HepG2 (cell line): ENCODE results near the gene MINDY2. TPM values are rescaled to one million over a fixed set of nuclear protein-coding genes. Genes with fewer than 3 reads are reported as not detected.
A peak's percentile ranks its signal among the peaks of the same experiment; 100 is the strongest.

ENCODE experiments used
- ERF ChIP-seq: IDR thresholded peaks from 2 replicates; pipeline ENCODE4 v1.6.1; 2018; ENCODE audit warnings: missing biosample characterization, missing genetic modification reagents
- HNF4A ChIP-seq: sonication (generic); formaldehyde crosslinking; IDR thresholded peaks from 2 replicates; pipeline ENCODE4 v1.4.0; 2020; ENCODE audit warnings: missing genetic modification reagents
- KDM5B ChIP-seq: sonication (generic); formaldehyde crosslinking; IDR thresholded peaks from 2 replicates; pipeline ENCODE4 v1.4.0; 2020; ENCODE audit warnings: missing genetic modification reagents, mild to moderate bottlenecking, borderline replicate concordance
- KLF12 ChIP-seq: sonication (generic); formaldehyde crosslinking; IDR thresholded peaks from 2 replicates; pipeline ENCODE4 v1.4.0; 2020; ENCODE audit warnings: missing genetic modification reagents, borderline replicate concordance
- NR2F6 ChIP-seq, 2 experiments: IDR thresholded peaks; 2 replicates each; pipeline ENCODE4 v1.6.1; 2016; ENCODE audit warnings: antibody characterized with exemption in 1 of 2, mild to moderate bottlenecking in 1 of 2
- NRL ChIP-seq: sonication (generic); formaldehyde crosslinking; IDR thresholded peaks from 2 replicates; pipeline ENCODE4 v1.5.0; 2020; ENCODE audit warnings: missing genetic modification reagents, mild to moderate bottlenecking, moderate library complexity, borderline replicate concordance
- RAD51 ChIP-seq: fragments of 450-650 bp; IDR thresholded peaks from 2 replicates; pipeline ENCODE4 v1.6.1; 2016; ENCODE audit warnings: borderline replicate concordance
- RBFOX2 ChIP-seq: fragments of 200-400 bp; formaldehyde crosslinking; IDR thresholded peaks from 2 replicates; pipeline ENCODE4 v1.6.1; 2017; ENCODE audit warnings: low read depth, mild to moderate bottlenecking, low read length
- RXRA ChIP-seq: sonication (generic); formaldehyde crosslinking; IDR thresholded peaks from 2 replicates; pipeline ENCODE4 v1.5.1; 2020; ENCODE audit warnings: missing genetic modification reagents
- SOX13 ChIP-seq, 3 experiments: fragments of 450-650 bp in 1 of 3; sonication (generic) in 1 of 3; formaldehyde crosslinking in 1 of 3; IDR thresholded peaks in 2 of 3; conservative IDR thresholded peaks in 1 of 3; 2 replicates each; pipeline versions ENCODE4 v1.5.0 to v1.6.1; 2016 to 2020; ENCODE audit warnings: antibody characterized with exemption in 1 of 3, mild to moderate bottlenecking in 1 of 3, missing compliant biosample characterization in 1 of 3, missing genetic modification reagents in 1 of 3, moderate library complexity in 1 of 3
- ZBTB21 ChIP-seq: sonication (generic); formaldehyde crosslinking; IDR thresholded peaks from 2 replicates; pipeline ENCODE4 v1.4.0; 2020; ENCODE audit warnings: missing genetic modification reagents
- ZFY ChIP-seq: sonication (generic); formaldehyde crosslinking; IDR thresholded peaks from 2 replicates; pipeline ENCODE4 v1.4.0; 2020; ENCODE audit warnings: missing genetic modification reagents
- ZNF143 ChIP-seq: sonication (generic); formaldehyde crosslinking; IDR thresholded peaks from 2 replicates; pipeline ENCODE4 v1.4.0; 2020; ENCODE audit warnings: missing genetic modification reagents
- ZNF34 ChIP-seq: sonication (generic); formaldehyde crosslinking; IDR thresholded peaks from 2 replicates; pipeline ENCODE4 v1.4.0; 2020; ENCODE audit warnings: mild to moderate bottlenecking, missing genetic modification reagents, borderline replicate concordance
- ZNF552 ChIP-seq: sonication (generic); formaldehyde crosslinking; IDR thresholded peaks from 2 replicates; pipeline ENCODE4 v1.9.0; 2022; ENCODE audit warnings: missing genetic modification reagents, mild to moderate bottlenecking, borderline replicate concordance
- ZNF749 ChIP-seq: sonication (generic); formaldehyde crosslinking; IDR thresholded peaks from 2 replicates; pipeline ENCODE4 v1.8.0; 2022; ENCODE audit warnings: mild to moderate bottlenecking, missing genetic modification reagents, moderate library complexity, borderline replicate concordance
- ZNF766 ChIP-seq: sonication (generic); formaldehyde crosslinking; IDR thresholded peaks from 2 replicates; pipeline ENCODE4 v1.5.0; 2020; ENCODE audit warnings: missing genetic modification reagents, borderline replicate concordance
- ZNF781 ChIP-seq: sonication (generic); formaldehyde crosslinking; IDR thresholded peaks from 2 replicates; pipeline ENCODE4 v1.5.1; 2020; ENCODE audit warnings: borderline replicate concordance, mild to moderate bottlenecking, missing genetic modification reagents; ENCODE audit errors: not compliant biosample characterization
- polyA plus RNA-seq, 8 experiments: library from polyadenylated mRNA; depleted of rRNA in 3 of 8; stranded (reverse) in 7 of 8; unstranded in 1 of 8; fragments of >200 nt; fragmentation: Illumina TruSeq in 4 of 8; extraction: Trizol in 4 of 8; gene quantifications; 2 replicates each; pipeline versions ENCODE4 v1.2.1 to v1.2.3, GENCODE V29; 2011 to 2016; ENCODE audit warnings: low read depth in 4 of 8, missing spikeins in 1 of 8, mixed read lengths in 1 of 8; ENCODE audit not compliant: insufficient read depth in 1 of 8
- total RNA-seq, 5 experiments: library from RNA; depleted of rRNA; stranded (reverse); fragments of >200 nt; fragmentation: Illumina TruSeq; extraction: Trizol; gene quantifications; 2 replicates each; pipeline ENCODE4 v1.2.3, GENCODE V29; 2016; ENCODE audit warnings: low read depth in 1 of 5
- TF ChIP-seq, protein P1 (sequence below): sonication (generic); formaldehyde crosslinking; conservative IDR thresholded peaks from 2 replicates; pipeline ENCODE4 v1.4.0; 2020; ENCODE audit warnings: mild to moderate bottlenecking, missing genetic modification reagents, moderate library complexity
- TF ChIP-seq, protein P2 (sequence below): sonication (generic); formaldehyde crosslinking; IDR thresholded peaks from 2 replicates; pipeline ENCODE4 v1.8.1; 2023; ENCODE audit warnings: mild to moderate bottlenecking, inconsistent platforms, moderate library complexity, missing genetic modification reagents, borderline replicate concordance
- TF ChIP-seq, protein P3 (sequence below): sonication (generic); formaldehyde crosslinking; IDR thresholded peaks from 2 replicates; pipeline ENCODE4 v1.4.0; 2020; ENCODE audit warnings: mild to moderate bottlenecking, missing genetic modification reagents

The MINDY2 gene
- total and polyA plus RNA-seq, 2 of the 13 experiments (the other 11 are each of a cell fraction or from before 2014, with no cell fraction given), result 7.2 to 12.6 TPM

DNA sequence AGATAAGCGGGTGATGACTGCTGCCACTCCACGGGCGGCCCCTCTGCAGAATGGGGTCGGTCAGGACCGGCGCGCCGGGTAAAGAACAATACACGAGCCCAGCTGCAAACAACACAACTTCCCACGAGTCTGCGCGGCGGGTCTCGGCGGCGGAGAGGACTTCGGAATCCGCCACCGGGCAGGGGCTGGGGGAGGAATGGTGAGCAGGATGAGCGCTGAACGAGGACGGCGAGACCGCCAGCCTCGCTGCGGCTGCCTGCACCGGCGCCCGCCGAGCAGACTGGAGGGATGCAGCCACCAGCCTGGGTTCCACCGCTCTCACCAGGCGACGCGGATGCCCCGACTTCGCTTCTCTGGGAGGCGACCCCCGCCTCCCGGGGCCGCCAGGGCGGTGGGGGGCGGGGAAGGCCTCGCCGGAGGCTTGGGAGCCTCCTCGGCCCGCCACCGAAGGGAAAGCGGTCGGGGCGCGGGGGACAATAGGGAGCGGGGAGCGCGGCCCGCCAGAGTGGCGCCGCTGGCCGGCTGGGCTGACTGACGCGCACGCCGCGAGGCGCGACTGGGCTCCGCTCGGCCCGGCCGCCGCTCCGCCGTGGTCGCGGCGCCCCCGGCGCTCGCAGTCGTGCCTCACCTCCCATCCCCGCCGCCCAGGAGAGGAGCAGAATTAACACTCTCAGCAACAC is 22.1 kb upstream of the MINDY2 start (continued):
- TF ChIP-seq, protein P1, sequence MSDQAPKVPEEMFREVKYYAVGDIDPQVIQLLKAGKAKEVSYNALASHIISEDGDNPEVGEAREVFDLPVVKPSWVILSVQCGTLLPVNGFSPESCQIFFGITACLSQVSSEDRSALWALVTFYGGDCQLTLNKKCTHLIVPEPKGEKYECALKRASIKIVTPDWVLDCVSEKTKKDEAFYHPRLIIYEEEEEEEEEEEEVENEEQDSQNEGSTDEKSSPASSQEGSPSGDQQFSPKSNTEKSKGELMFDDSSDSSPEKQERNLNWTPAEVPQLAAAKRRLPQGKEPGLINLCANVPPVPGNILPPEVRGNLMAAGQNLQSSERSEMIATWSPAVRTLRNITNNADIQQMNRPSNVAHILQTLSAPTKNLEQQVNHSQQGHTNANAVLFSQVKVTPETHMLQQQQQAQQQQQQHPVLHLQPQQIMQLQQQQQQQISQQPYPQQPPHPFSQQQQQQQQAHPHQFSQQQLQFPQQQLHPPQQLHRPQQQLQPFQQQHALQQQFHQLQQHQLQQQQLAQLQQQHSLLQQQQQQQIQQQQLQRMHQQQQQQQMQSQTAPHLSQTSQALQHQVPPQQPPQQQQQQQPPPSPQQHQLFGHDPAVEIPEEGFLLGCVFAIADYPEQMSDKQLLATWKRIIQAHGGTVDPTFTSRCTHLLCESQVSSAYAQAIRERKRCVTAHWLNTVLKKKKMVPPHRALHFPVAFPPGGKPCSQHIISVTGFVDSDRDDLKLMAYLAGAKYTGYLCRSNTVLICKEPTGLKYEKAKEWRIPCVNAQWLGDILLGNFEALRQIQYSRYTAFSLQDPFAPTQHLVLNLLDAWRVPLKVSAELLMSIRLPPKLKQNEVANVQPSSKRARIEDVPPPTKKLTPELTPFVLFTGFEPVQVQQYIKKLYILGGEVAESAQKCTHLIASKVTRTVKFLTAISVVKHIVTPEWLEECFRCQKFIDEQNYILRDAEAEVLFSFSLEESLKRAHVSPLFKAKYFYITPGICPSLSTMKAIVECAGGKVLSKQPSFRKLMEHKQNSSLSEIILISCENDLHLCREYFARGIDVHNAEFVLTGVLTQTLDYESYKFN, result 0 out of 2 replicates have a peak, but pooled peaks have one; percentile 28
- TF ChIP-seq ZNF143 (CRISPR knock-in tag) (peak; percentile 48; the same call in 1 of the 2 replicates), NRL (0 out of 2 replicates have a peak, but pooled peaks have one; percentile 5), ERF (CRISPR knock-in tag) (peak; percentile 37; the same call in 1 of the 2 replicates), RBFOX2 (peak; percentile 81), ZNF34 (CRISPR knock-in tag) (no peak), ZNF749 (CRISPR knock-in tag) (no peak), ZFY (CRISPR knock-in tag) (peak; percentile 37), ZBTB21 (CRISPR knock-in tag) (no peak), ZNF781 (peak; percentile 31), SOX13 (IDR thresholded peaks at IDR 0.05) (no peak), SOX13 (CRISPR knock-in tag; conservative IDR thresholded peaks at IDR 0.05 in 1 of 2, IDR thresholded peaks at IDR 0.05 in 1 of 2) (peak in 1 of 2 experiments; percentile 38; a peak in 2 of 4 replicates), ZNF766 (no peak), RAD51 (no peak), RXRA (CRISPR knock-in tag) (peak; percentile 50; the same call in 1 of the 2 replicates), KDM5B (peak; percentile 51; the same call in 1 of the 2 replicates), ZNF552 (CRISPR knock-in tag) (no peak), NR2F6 (IDR thresholded peaks at IDR 0.05) (no peak), NR2F6 (CRISPR knock-in tag; IDR thresholded peaks at IDR 0.05) (0 out of 2 replicates have a peak, but pooled peaks have one; percentile 27), HNF4A (CRISPR knock-in tag) (peak; percentile 34), KLF12 (CRISPR knock-in tag) (peak; percentile 55; the same call in 1 of the 2 replicates)
- TF ChIP-seq, protein P2, sequence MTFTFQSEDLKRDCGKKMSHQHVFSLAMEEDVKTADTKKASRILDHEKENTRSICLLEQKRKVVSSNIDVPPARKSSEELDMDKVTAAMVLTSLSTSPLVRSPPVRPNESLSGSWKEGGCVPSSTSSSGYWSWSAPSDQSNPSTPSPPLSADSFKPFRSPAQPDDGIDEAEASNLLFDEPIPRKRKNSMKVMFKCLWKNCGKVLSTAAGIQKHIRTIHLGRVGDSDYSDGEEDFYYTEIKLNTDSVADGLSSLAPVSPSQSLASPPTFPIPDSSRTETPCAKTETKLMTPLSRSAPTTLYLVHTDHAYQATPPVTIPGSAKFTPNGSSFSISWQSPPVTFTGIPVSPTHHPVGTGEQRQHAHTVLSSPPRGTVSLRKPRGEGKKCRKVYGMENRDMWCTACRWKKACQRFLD (CRISPR knock-in tag), result 0 out of 2 replicates have a peak, but pooled peaks have one; percentile 54
- TF ChIP-seq, protein P3, sequence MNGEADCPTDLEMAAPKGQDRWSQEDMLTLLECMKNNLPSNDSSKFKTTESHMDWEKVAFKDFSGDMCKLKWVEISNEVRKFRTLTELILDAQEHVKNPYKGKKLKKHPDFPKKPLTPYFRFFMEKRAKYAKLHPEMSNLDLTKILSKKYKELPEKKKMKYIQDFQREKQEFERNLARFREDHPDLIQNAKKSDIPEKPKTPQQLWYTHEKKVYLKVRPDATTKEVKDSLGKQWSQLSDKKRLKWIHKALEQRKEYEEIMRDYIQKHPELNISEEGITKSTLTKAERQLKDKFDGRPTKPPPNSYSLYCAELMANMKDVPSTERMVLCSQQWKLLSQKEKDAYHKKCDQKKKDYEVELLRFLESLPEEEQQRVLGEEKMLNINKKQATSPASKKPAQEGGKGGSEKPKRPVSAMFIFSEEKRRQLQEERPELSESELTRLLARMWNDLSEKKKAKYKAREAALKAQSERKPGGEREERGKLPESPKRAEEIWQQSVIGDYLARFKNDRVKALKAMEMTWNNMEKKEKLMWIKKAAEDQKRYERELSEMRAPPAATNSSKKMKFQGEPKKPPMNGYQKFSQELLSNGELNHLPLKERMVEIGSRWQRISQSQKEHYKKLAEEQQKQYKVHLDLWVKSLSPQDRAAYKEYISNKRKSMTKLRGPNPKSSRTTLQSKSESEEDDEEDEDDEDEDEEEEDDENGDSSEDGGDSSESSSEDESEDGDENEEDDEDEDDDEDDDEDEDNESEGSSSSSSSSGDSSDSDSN, result peak; percentile 86
